H1 (cell line): ENCODE measurements around the gene MED16. TPM values are rescaled to one million over a fixed set of nuclear protein-coding genes. Genes with fewer than 3 reads are reported as not detected.

Experiments
- CHD2 ChIP-seq: IDR thresholded peaks from 2 replicates; pipeline ENCODE4 v1.6.1; 2012; ENCODE audit warnings: low read length, improper control_type of control experiment
- GABPA ChIP-seq: IDR thresholded peaks from 2 replicates; pipeline ENCODE4 v1.6.1; 2011; ENCODE audit warnings: mild to moderate bottlenecking, low read length, moderate library complexity, borderline replicate concordance; ENCODE audit not compliant: insufficient read depth
- KDM4A ChIP-seq: IDR thresholded peaks from one replicate; pipeline ENCODE4 v1.7.1; 2012; ENCODE audit warnings: low read depth, mild to moderate bottlenecking, moderate library complexity, low read length, inconsistent platforms; ENCODE audit not compliant: severe bottlenecking
- KDM5A ChIP-seq: fragments of 200-600 bp; IDR thresholded peaks from 2 replicates; pipeline ENCODE4 v1.7.1; 2012; ENCODE audit warnings: mild to moderate bottlenecking, low read length, inconsistent platforms, mixed read lengths
- SAP30 ChIP-seq: fragments of 300-600 bp; sonication (generic); IDR thresholded peaks from 2 replicates; pipeline ENCODE4 v1.7.1; 2012; ENCODE audit warnings: low read length, moderate library complexity, mild to moderate bottlenecking, inconsistent platforms; ENCODE audit not compliant: insufficient read depth, insufficient replicate concordance
- SIX5 ChIP-seq: IDR thresholded peaks from 2 replicates; pipeline ENCODE4 v1.6.1; 2011; ENCODE audit warnings: mild to moderate bottlenecking, low read depth, low read length
- polyA plus RNA-seq, 7 experiments: library from polyadenylated mRNA; depleted of rRNA in 3 of 7; stranded (reverse) in 5 of 7; unstranded in 2 of 7; fragments of >200 nt in 5 of 7; fragments of 200-250 nt in 2 of 7; gene quantifications; 1 replicate in 5 of 7; 2 replicates in 1 of 7; 4 replicates in 1 of 7; pipeline versions ENCODE4 v1.2.1 to v1.2.3, GENCODE V29; 2011 to 2013; ENCODE audit warnings: missing spikeins in 2 of 7, mixed read lengths in 2 of 7
- total RNA-seq: library from RNA; stranded (reverse); fragmentation: NEBNext Ultra II Directional; extraction: Animal tissue kit (Norgen Biotek cat#: 25700); gene quantifications from 2 replicates; pipeline ENCODE4 v1.2.1, GENCODE V29; 2021

MED16 gene
- total and polyA plus RNA-seq, 2 of the 8 experiments (the other 6 are each of a cell fraction or from before 2014, with no cell fraction given): 51.0 to 67.2 TPM

- TF ChIP-seq KDM5A: no peak
- no peak for TF ChIP-seq CHD2
- TF ChIP-seq SAP30: no peak
- TF ChIP-seq SIX5: no peak
- no peak for TF ChIP-seq KDM4A
- no peak for TF ChIP-seq GABPA
Measured at GRCh38 chr19:871446-872265, 21.3 kb downstream of the MED16 start (continued).
